Stimulated activated memory B cell treated with anti-CD40 and anti-IgM and Interleukin-4, amounts not matched to agents 10 μg/mL and 1 μg/mL and 100 μg/mL, for 72 hours (primary cell): ENCODE measurements around the gene GPHN.

Experiments
- ATAC-seq: fragments of 150-1000 bp; cut with Tn5 transposase; 2 replicates; pipeline ENCODE4 v1.10.0; 2021
- H3K27ac Mint-ChIP-seq: one replicate; pipeline ENCODE4 v1.8.0; 2022; ENCODE audit warnings: mild to moderate bottlenecking, mixed read lengths
- H3K27me3 Mint-ChIP-seq: one replicate; pipeline ENCODE4 v1.8.0; 2022; ENCODE audit warnings: mixed read lengths
- H3K36me3 Mint-ChIP-seq: one replicate; pipeline ENCODE4 v1.8.0; 2022; ENCODE audit warnings: mixed read lengths
- H3K4me1 Mint-ChIP-seq: one replicate; pipeline ENCODE4 v1.8.0; 2022; ENCODE audit warnings: mixed read lengths
- H3K4me3 Mint-ChIP-seq: one replicate; pipeline ENCODE4 v1.8.0; 2022; ENCODE audit warnings: mild to moderate bottlenecking, moderate library complexity, mixed read lengths
- H3K9me3 Mint-ChIP-seq: one replicate; pipeline ENCODE4 v1.8.0; 2022; ENCODE audit warnings: mixed read lengths

Gene GPHN

DNA sequence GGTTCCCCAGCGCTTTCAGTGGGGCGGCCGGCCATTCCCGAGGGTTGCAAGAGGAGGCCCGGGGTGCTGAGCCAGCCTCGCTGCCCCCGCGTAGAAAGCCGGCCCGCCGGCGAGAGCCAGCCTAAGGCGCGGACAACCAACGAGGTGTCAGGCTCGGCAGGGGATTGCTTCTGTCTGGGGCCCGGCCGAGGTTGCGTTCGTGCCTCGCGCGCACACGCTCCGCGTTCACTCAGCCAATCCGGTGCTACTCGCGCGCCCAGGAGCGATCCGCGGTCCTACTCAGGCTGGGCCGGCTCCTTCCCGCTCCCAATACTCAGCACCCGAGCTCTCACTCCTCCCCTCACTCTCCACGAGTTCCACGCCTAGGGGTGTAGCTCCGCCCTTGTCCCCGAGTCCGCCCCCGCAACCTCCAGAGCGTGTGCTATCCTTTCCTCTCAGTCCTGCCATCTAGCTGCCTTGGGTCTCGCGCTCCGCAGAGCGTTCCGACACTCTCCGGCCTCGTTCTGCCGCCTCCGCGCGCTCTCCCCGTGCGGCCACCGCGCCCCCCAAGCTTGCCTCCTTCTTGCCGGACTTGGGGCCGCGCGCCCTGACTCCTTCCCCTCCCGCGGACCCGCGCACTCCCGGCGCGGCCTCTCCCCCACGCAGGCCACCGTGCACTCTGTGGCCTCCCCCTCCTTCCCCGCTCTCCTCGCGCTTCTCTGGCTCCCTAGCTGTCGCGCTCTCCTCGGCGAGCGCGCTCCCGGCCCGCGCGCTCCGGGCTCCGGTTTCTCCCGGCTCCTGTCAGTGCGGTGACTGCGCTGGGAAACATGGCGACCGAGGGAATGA is at the start of gene GPHN:
GPHN (plus strand) TSS at position 426 of the 825 bp plus-strand sequence.
- Mint-ChIP-seq H3K27ac (peak within 1 kb of the TSS; percentile 68), H3K27me3 (no peaks in the 10 kb centered on the region), H3K4me1 (peaks cover 31% of the 10 kb centered on the region), H3K9me3 (peaks cover 2% of the 10 kb centered on the region), H3K4me3 (peak within 1 kb of the TSS; percentile 86), H3K36me3 (no peaks in the 10 kb centered on the region)
- ATAC-seq: peak; percentile 95

DNA sequence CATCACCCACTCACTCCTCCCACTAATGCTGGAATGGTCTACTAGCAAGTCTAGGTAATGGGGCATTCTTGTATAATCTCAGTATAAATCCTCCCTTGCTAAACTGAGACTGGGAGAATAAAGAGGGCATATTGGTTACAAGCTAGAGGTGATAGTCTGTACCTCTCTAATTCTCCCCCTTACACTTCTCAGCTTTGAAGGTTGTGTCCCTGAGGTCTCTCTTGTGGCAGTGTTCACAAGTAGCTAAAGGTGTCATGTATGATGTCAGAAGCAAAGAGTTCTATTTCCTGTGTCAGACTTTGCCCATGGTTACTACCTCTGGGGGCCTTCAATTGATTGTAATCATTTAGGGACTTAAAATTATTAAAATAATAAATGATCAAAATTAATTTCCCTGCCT is 48.3 kb upstream of the GPHN start:
- Mint-ChIP-seq H3K36me3 (peaks cover 30% of the 10 kb centered on the region), H3K27me3 (no peaks in the 10 kb centered on the region), H3K4me1 (no peaks in the 10 kb centered on the region), H3K9me3 (peaks cover 11% of the 10 kb centered on the region), H3K4me3 (no peak overlapping the region), H3K27ac (no peak overlapping the region)
- ATAC-seq: no peak

DNA sequence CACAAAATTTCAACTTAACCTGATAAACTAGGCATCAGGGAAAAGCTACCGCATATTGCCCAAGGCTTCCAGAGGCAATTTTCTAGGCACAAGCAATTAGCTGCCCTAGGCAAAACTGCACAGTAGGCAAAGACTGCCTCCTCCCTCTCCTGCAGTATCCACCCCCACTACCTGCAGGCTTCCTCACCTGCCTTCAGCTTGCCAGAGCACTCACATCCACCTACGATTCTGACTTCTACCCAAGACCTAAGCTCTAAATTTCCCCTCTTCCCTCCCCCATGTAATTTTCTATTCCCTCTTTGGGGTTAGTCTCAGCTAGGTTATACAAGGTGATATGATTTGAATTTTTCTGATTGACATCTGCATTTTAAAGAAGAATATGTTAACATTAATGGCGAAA is 43.7 kb upstream of the GPHN start:
- H3K9me3 Mint-ChIP-seq: peaks cover 3% of the 10 kb centered on the region
- no peaks in the 10 kb centered on the region for H3K4me1 Mint-ChIP-seq
- ATAC-seq: no peak
- no peak overlapping the region for H3K27ac Mint-ChIP-seq
- H3K36me3 Mint-ChIP-seq: no peaks in the 10 kb centered on the region
- H3K4me3 Mint-ChIP-seq: no peak overlapping the region
- no peaks in the 10 kb centered on the region for H3K27me3 Mint-ChIP-seq

DNA sequence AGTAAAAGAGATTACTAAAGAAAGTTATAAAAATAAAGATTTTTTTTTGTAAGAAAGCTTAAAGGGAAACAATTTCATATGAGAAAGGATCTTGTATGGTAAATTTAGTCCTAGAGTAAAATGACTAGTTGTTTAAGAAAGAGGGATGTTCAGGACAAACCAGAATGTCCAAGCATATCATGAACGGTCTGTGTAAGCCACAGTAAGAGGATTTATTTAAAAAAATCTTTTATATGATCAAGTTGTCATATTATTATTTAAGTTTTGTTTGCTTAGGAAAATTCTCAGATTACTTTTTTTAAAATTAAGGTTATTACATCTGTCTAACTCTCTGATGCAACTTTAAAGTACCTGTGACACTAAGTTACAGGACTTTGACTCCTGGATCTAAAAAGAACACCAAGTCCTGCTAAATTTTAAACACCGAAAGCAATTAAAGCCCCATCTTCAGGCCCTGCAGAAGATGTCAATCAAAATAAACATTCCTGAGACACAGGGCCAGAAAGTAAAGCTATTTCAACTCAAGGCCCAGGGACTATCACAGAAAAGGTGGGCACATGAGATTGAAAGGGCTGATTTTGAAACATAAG is 39.1 kb upstream of the GPHN start:
- no peak overlapping the region for H3K4me3 Mint-ChIP-seq
- H3K9me3 Mint-ChIP-seq: peaks cover 6% of the 10 kb centered on the region
- ATAC-seq: no peak
- H3K27ac Mint-ChIP-seq: no peak overlapping the region
- H3K4me1 Mint-ChIP-seq: no peaks in the 10 kb centered on the region
- H3K36me3 Mint-ChIP-seq: peaks cover 17% of the 10 kb centered on the region
- H3K27me3 Mint-ChIP-seq: no peaks in the 10 kb centered on the region

DNA sequence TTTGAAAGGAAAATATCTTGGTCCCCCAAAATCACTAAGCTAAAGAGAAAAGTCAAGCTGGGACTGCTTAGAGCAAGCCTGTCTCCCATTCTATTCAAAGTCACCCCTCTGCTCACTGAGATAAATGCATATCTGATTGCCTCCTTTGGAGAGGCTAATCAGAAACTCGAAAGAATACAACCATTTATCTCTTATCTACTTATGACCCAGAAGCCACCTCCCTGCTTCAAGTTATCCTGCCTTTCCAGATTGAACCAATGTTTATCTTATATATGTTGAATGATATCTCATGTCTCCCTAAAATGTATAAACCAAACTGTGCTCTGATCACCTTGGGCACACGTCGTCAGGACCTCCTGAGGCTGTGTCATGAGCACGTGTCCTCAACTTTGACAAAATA is 36.4 kb upstream of the GPHN start:
- no peak overlapping the region for H3K27ac Mint-ChIP-seq
- no peak overlapping the region for H3K4me3 Mint-ChIP-seq
- peaks cover 3% of the 10 kb centered on the region for H3K9me3 Mint-ChIP-seq
- no peaks in the 10 kb centered on the region for H3K27me3 Mint-ChIP-seq
- H3K36me3 Mint-ChIP-seq: peaks cover 28% of the 10 kb centered on the region
- no peak for ATAC-seq
- no peaks in the 10 kb centered on the region for H3K4me1 Mint-ChIP-seq

DNA sequence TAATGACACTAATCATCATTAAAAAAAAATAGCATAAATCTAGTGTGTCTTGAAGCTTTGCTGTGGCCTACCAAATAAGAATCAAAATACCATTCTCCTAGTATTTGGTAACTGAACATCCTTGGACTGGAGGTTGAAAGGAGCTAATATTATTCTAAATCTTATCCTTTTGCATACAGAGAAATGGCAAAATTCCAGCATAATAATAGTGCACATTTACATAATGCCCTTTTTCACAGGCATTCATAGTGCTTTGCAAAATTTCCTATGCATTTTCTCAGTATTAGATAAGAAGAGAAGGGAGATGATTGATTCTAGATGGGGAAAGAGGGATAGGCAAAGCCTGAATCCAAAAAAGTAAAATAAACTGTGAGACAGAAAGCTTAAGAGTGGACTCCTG is 35.7 kb upstream of the GPHN start:
- peaks cover 28% of the 10 kb centered on the region for H3K36me3 Mint-ChIP-seq
- no peak for ATAC-seq
- no peak overlapping the region for H3K27ac Mint-ChIP-seq
- peaks cover 3% of the 10 kb centered on the region for H3K9me3 Mint-ChIP-seq
- H3K27me3 Mint-ChIP-seq: no peaks in the 10 kb centered on the region
- H3K4me3 Mint-ChIP-seq: no peak overlapping the region
- H3K4me1 Mint-ChIP-seq: no peaks in the 10 kb centered on the region

DNA sequence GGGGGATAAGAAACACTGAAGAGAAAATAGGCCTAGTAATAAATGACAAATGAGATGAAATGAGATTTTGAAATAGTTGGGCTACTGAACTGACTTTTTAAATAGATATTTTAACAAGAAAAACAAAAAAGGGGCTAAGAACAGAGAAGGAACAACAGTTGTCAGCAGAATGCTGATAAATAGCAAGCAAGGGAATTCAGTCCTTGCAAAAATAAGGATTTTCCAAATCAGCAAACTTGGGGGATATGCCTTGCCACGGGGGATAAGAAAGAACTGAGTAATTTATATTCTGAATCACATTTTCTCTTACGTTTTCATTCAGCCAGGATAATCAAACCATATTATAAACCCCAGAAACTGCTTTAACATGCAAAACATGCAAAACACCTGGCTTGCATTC is 34.7 kb upstream of the GPHN start:
- no peak for ATAC-seq
- H3K4me3 Mint-ChIP-seq: no peak overlapping the region
- no peaks in the 10 kb centered on the region for H3K27me3 Mint-ChIP-seq
- peaks cover 3% of the 10 kb centered on the region for H3K9me3 Mint-ChIP-seq
- no peaks in the 10 kb centered on the region for H3K4me1 Mint-ChIP-seq
- H3K36me3 Mint-ChIP-seq: peaks cover 28% of the 10 kb centered on the region
- H3K27ac Mint-ChIP-seq: no peak overlapping the region

DNA sequence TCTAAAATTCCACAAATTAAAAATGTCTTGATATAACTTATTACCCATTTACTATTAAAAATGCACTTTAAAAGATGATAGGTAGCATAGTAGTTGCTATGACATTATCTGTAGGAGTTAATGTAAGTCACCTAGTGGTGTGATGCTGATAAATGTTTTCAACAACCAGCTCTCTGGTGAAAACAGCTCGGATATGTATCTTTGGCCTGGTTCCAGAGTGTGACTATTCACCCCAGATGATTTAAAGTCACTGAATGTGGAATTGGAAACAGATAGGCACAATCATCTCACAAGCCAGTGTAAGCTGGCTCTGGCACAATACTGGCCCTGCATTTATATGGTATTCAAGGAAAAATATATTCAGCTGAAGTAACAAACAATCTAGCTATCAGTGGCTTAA is 31.0 kb upstream of the GPHN start:
- ATAC-seq: no peak
- Mint-ChIP-seq H3K27me3 (no peaks in the 10 kb centered on the region), H3K4me3 (no peak overlapping the region)

DNA sequence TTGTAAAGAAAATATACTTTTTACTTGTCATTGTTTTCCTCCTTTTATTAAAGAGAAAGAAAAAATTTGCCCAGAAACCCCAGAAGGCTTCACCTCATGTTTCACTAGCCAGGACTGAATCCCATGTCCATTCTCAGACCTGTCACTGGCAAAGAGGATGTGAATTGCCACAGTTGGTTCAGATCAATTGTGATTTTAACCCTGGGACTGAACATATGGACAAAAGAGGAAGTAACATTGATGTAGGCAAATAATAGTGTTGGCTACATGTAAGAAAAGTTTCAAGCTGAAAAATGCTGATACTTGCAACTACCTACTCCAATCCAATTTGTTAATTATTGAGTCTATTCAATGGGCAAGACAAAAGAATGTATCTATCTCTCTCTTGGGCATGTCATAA is 30.4 kb upstream of the GPHN start:
- H3K9me3 Mint-ChIP-seq: no peaks in the 10 kb centered on the region
- no peaks in the 10 kb centered on the region for H3K4me1 Mint-ChIP-seq
- no peak for ATAC-seq
- H3K4me3 Mint-ChIP-seq: no peak overlapping the region
- H3K36me3 Mint-ChIP-seq: peaks cover 11% of the 10 kb centered on the region
- H3K27me3 Mint-ChIP-seq: no peaks in the 10 kb centered on the region
- H3K27ac Mint-ChIP-seq: no peak overlapping the region

More for the DNA sequence above, 31.0 kb upstream of the GPHN start:
- Mint-ChIP-seq H3K36me3 (peaks cover 17% of the 10 kb centered on the region), H3K27ac (no peak overlapping the region), H3K9me3 (no peaks in the 10 kb centered on the region), H3K4me1 (no peaks in the 10 kb centered on the region)

DNA sequence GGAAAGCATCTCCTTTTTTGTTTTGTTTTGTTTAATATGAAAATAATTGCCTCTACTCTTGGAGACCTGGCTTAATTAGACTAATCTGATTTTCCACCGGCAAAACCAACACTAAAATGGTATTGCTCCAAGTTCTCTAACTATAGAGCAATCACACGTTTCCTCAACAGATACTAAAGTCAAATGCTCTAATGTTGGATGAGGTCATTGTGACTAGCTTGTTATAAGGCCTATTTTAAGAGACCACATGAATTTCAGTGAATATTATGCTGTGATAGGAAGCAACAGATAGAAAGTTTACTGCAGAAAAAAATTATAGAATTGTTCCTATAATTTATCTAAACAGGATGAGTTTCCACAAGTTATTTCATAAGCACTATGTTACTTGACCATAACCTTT is 25.1 kb upstream of the GPHN start:
- H3K9me3 Mint-ChIP-seq: no peaks in the 10 kb centered on the region
- no peak overlapping the region for H3K27ac Mint-ChIP-seq
- no peak for ATAC-seq
- H3K4me3 Mint-ChIP-seq: no peak overlapping the region
- H3K36me3 Mint-ChIP-seq: peaks cover 7% of the 10 kb centered on the region
- H3K27me3 Mint-ChIP-seq: no peaks in the 10 kb centered on the region
- H3K4me1 Mint-ChIP-seq: no peaks in the 10 kb centered on the region

DNA sequence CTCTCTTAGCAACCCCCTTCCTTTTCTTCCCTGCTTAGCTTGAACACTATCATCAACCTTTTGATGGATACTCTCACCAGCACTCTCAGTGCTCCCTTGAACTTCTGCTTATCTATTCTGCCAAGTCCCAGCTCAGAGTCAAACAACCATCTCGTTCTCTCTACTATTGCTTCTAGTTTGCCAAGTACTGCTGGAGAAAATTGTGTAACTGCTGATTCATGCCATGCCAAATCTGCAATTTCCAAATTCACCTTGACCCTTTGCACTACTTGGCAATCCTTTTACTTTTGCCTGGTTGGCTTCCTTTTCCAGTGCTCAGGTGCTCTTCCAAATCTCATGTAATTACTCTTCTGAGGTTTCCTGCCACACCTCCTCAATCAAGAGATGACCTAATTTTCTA is 24.6 kb upstream of the GPHN start:
- Mint-ChIP-seq H3K27me3 (no peaks in the 10 kb centered on the region), H3K9me3 (no peaks in the 10 kb centered on the region), H3K4me1 (no peaks in the 10 kb centered on the region), H3K4me3 (no peak overlapping the region), H3K27ac (no peak overlapping the region), H3K36me3 (peaks cover 7% of the 10 kb centered on the region)
- ATAC-seq: no peak

DNA sequence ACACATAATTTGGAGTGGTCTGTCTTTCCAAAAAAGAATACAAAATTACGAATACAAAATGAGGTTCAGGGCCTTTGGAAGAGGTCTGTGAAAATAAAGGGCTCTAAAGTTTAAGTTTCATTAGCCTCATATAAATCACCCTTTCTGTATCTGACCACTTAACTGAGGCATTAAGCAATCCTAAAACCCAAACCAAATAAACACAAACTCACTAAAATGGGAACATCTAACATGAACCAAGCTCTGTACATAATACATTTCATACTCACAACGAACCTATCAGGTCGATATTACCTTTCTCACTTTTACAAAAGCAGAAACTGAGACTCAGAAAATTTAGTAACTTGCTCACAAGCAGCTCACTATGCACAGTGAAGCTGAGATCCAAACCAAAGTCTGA is 22.9 kb upstream of the GPHN start:
- H3K27me3 Mint-ChIP-seq: no peaks in the 10 kb centered on the region
- H3K4me3 Mint-ChIP-seq: no peak overlapping the region
- H3K9me3 Mint-ChIP-seq: no peaks in the 10 kb centered on the region
- no peaks in the 10 kb centered on the region for H3K4me1 Mint-ChIP-seq
- peaks cover 7% of the 10 kb centered on the region for H3K36me3 Mint-ChIP-seq
- no peak overlapping the region for H3K27ac Mint-ChIP-seq
- ATAC-seq: no peak

DNA sequence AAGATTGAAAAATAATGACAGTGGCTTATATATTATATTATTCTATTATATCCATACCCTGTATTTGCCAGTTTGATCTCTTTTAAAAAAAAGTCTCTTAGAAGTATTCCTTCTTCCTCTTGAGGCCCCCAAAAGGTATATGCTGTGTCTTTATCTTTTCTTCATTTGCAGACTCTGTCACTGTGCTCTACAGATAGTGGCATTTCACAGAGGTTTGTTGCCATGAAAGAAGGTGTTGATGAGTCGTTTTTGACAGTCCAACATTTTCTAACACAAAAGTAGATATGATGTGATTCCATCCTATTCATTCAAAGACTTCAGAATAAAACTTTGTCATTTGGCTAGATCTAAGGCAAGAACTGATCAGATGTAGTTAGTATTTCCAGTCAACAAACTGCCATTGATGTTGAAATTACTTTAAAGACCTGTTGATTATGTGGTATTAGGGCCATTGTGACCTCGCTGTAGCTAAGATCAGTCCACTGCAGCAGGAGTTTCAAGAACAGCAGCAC is 22.0 kb upstream of the GPHN start, which contains the start of gene CCDC196:
CCDC196 (plus strand) TSS at position 462 of the 512 bp plus-strand sequence. CDS start 132 bp downstream, outside the sequence.
- no peaks in the 10 kb centered on the region for H3K4me1 Mint-ChIP-seq
- H3K36me3 Mint-ChIP-seq: peaks cover 7% of the 10 kb centered on the region
- no peak within 1 kb of the TSS for H3K27ac Mint-ChIP-seq
- no peaks in the 10 kb centered on the region for H3K27me3 Mint-ChIP-seq
- H3K9me3 Mint-ChIP-seq: no peaks in the 10 kb centered on the region
- H3K4me3 Mint-ChIP-seq: no peak within 1 kb of the TSS
- ATAC-seq: no peak

DNA sequence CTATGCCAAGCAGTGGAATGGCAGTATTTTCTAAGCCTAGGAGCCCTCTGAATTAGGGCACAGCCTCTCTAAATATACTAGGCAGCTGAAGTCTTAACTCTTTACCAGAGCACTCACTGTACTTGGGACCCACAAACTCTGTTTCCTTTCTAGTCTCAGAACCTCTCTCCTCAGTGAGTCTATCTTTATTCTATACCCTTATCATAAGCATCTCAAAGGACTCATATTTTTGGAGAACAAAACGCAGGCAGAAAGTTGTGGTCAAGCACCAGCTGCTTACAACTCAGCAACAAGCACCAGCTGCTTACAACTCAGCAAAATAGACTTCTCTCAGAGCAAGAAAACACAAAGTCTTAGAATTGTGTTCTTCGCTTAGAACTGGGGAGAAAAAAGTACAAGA is 20.8 kb upstream of the GPHN start:
- no peaks in the 10 kb centered on the region for H3K9me3 Mint-ChIP-seq
- ATAC-seq: no peak
- H3K27me3 Mint-ChIP-seq: no peaks in the 10 kb centered on the region
- no peaks in the 10 kb centered on the region for H3K4me1 Mint-ChIP-seq
- H3K27ac Mint-ChIP-seq: no peak overlapping the region
- peaks cover 7% of the 10 kb centered on the region for H3K36me3 Mint-ChIP-seq
- H3K4me3 Mint-ChIP-seq: no peak overlapping the region

DNA sequence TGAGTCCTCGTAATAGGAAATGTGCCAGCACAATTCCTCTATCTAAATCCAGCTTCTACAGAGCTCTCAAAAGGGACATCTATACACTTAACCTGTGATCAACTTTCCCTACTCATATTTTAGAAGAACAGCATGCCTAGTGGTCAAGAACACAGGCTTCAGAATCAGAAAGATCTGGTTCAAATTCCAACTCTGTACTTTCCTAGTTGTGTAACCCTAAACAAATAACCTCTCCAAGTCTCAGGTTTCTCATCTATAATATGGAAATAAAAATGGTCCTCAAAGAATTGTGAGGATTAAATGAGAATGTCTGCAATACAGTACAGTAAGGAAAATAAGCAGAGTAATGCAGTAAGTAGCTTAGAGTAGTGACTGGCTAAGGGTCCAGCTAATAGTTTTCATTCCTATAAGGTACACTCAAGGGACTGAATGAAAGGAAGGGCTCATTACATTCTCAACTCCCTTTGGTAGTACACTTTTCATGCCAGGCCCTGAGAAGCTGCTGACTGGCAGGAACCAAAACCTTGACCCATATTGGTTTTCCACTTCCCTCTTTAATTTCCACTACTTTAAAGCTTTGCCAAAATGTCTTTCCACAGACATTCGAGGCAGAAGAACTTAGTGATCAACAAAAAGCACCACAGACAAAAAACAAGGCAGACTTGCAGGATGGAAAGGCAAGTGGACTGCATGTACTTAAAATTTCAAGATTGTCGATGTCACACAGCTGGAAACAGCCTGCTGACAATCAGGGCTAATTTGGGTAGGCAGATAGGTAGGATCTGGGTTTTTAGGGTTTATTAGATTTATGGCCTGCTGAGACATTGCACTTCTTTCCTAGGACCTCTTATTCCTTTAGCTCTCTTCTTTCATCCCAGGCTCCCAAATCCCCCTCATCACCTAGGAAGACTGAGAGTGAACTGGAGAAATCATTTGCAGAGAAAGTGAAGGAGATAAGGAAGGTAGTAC is 17.5 kb upstream of the GPHN start:
- Mint-ChIP-seq H3K9me3 (no peaks in the 10 kb centered on the region), H3K4me3 (no peak overlapping the region), H3K27ac (no peak overlapping the region), H3K4me1 (no peaks in the 10 kb centered on the region), H3K27me3 (no peaks in the 10 kb centered on the region), H3K36me3 (no peaks in the 10 kb centered on the region)
- ATAC-seq: no peak
